NCI-H2171 treated with DMSO at 0.1 percent for 48 hours (cell line): ENCODE data around the gene GPSM1.
"Not testable (repeated sequence)": the region's sequence is repeated elsewhere in the genome, so short reads cannot be mapped to it uniquely, and the experiment has no call there.

Experiments used
- DNase-seq: peaks from one replicate; lab custom pipeline; 2025; lab: John Stamatoyannopoulos, UW

The GPSM1 gene

DNA sequence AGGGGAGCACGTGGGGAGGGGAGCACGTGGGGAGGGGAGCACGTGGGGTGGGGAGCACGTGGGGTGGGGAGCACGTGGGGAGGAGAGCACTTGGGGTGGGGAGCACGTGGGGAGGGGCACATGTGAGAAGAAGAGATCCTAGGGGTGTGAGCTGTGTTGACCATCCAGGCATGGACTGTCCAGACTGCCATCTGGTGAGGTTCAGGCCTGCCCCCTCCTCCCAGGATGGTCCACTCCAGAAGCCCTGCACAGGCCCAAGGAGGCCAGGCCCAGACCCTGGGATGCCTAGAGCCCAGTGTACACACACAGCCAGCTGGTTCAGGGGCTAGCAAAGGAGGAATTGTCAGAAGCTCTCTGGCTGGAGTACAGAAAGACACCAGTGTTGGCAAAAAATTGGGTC is 70.3 kb downstream of the GPSM1 start:
- DNase-seq, result no peak

DNA sequence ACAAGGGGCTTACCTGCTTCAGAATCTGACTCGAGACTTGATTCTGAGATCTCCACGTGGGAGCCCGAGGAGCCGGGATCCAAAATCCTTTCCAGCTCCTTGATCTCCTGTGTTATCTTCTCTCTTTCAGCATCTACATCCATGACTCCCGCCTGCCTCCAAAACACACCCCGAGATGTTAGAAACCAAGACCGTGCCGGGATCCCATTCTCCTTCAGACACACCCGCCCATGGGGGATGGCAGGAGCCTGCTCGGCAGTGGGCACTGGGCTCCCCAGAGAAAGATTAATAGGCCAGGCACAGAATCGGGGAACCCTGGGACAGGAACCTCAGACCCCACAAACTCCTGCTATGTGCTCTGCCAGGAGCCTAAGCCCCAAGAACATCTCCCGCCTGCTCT is 70.9 kb downstream of the GPSM1 start:
- no peak for DNase-seq

DNA sequence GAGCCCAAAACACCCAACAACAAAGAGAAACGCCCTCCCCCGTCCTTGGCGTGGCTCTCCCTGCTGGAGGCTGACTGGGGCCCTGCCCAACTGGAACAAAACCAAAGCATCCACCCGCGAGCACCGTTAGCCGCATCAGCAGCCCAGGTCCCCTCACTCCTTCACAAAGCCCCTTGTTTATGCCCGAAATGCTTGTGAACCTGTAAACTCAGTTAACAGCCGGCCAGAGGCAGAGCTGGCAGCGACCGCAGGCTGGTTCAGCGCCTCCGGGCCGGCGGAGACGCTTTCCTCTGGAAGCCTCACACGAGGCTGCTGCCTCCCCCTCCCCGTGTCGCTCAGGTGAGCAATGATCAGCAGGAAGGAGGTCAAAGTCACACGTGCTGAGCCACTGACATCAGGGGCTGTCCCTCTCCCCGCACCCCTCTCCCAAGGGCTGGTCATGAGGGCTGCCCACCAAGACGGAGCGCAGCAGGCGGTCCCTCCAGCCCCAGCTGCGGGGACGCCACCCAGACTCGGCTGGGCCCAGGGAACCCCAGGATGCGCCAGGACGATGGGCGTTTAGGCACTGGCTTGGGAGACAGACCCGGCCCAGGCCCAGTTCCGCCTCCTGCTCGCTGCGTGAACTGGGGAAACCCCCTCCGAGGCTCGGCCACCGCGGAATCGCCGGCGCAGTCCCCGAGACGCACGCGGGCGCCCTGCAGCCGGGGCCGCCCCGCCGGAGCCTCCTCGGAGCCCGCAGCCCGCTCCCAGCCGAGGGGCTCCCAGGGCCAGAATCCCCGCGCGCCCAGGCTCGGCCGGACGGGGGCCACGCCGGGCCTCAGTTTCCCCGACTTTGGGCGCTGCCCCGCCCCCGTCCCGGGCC is 72.1 kb downstream of the GPSM1 start:
- DNase-seq, result no peak

DNA sequence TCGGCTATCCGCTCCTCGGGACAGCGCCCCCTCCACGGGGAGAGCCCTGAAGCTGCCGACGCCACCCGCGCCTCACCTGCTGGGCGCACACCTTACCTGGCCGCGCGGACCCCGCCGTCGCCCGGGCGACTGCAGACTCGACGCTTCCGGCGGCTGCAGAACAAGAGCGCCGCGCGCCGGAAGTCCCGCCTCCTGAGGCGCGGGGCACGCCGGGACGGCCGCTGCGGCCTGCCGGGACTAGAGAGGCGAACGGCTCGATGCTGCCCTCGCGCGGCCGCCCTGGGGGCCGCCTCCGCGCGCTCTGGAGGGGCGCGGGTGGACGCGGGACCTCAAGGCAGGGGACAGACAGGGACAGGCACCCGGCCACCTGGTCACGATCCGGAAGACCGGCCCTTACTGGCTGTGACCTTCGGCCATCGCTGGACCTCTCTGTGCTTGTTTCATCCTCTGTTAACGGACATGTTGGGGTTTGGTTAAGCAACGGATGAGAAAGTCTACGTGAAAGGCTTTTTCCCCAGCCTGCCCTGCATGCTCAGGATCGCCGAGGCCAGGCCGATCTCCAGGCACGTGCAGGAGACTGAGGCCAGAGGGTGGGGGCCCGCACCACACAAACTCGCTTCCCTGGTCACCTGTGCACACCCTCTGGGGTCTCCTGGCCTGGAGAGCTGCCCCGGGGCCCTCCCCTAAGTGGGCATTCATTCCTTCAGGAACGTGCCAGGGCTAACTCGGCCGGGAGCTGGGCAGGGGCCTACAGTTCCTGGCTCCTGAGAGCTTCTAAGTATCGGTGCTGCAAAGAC is 72.9 kb downstream of the GPSM1 start, which contains the start of gene SNAPC4:
Gene SNAPC4 (minus strand): TSS at position 133 of the 797 bp plus-strand sequence. CDS start 1,742 bp downstream, outside the sequence.
- DNase-seq, result peak; percentile 92

DNA sequence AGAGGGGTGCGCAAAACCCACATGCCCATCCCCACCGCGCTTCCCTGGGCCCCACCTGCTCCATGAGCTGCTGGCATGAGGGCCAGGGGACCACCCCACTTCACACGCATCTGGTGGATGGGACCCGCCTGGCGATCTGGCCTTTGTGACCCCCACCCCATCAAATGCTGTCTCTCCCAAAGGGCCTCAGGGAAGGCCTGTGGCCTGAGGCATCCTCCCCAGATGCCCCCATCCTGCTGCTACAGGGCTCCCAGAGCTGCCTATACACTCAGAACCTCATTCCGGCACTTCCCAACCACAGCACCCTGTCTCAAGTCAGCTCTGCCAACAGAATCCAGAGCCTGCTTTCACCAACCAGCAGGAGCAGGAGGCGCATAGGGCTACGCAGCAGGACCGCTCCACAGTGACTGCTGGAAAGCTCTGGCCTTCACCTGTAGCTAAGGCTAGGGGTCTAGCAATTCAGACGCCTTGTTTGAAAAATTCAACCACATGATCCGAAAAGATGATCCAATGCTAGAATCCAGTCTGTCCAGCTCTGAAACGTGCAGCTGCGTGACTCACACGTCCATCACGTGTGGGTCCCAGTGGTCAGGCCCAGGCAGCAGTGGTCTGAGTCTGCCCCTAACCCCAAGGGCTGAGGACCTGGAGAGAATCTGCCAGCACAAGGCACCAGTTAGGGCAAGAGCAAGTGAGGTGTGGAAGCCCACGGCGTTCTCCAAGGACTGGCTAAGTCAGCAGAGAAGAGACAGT is 74.0 kb downstream of the GPSM1 start:
- no peak for DNase-seq

DNA sequence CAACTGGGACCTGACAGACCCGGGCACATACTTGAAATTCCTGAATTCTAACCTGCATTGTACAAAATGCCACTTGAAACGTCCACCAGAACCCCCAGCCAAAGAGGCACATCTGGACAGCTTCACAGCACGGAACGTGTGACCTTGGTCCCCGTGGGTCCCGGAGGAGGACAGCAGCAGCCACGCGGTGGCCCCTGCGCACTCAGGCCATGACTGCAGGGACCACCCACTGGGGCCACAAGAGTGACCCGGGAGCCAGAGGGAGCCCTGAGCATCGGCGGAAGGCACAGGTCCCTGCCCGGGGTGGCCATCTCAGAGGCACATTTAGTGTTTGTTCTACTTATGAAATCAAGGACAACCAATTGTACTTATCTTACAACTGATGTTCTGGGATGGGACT is 74.7 kb downstream of the GPSM1 start:
- no peak for DNase-seq

DNA sequence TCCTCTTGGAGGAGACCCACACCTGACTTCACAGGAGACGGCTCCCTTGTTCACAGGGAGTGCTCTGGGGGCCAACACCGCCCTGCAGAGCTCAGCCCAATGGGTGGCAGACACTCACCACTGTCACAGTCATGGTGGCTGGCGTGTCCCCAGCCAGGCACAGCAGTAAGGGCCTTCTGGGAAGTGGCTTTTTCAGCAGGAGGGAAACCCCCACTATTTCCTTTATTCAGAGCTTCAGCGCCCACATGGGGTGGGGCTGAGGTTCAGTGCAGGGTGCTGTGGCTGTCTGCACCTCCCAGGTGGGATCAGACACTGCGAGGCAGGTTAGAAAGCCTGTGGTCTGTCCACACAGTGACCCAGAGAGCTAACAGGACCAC is 76.2 kb downstream of the GPSM1 start:
- DNase-seq, result no peak

DNA sequence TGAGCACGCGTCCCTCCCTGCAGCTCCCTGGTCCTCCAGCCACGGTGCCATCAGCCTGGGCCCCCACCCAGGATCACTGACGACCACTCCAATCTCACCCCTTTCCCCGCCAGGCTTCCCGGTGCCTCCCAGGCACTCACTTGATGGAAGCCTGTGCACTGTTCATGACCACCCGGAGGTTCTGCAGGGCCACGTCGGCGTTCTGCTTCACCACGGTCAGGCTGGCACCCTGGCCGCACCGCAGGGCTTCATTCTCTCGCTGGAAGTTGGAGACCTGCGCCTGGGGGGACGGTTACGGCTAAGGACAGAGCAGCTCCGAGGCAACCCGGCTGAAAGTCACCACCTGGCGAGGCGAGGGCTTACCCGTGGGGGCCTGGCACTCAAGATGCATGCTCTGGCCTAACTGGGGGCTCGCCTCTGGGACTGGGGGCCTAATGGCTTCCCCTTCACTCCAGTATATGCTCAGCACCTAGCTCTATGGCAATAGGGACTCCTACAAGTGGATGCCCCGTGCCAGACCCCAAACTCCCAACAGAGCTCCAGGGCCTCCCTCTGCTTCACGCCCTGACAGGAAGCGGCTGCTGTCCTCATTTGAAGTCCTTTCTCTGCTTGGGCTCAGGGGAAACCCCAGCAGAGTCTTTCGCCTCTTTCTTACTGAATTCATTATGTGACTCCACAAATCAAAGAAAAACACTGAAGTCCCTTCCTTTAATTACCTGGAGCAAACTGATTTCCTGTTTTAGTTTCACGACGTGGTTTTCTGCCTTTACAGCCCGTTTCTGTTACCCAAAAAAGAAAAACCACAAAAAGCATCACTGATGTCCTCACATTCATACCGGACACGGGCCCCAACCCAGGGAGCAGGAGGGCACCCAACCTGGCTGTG is 76.8 kb downstream of the GPSM1 start:
- no peak for DNase-seq

DNA sequence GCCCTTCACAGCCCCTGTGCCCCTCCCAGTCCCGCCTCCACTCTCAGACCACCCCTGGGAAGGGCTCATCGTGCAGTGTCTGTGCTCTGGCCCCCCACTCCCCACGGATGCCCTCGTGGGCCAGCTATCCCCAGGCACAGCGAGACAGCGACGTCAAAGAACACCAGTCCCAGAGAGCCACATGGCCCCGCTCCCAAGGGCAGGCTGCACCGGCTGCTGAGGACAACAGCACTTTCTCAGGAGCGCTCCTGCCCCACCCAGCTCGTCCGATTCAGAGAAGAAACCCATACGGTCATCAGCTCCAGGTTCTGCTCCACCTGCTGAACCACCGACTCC is 77.4 kb downstream of the GPSM1 start:
- no peak for DNase-seq

DNA sequence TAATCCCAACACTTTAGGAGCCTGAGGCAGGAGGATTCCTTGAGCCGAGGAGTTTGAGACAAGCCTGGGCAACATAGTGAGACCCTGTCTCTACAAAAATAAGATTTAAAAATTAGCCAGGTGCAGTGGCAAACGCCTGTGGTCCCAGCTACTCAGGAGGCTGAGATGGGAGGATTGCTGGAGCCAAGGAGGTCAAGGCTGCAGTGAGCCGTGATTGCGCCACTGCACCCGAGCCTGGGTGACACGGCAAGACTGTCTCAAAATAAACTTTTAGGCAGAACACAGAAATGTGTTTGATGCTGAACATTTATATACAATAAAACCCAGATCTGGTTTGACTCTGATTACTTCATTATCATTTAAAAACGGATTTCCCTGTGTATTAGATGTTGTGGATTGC is 78.1 kb downstream of the GPSM1 start:
- DNase-seq, result no peak

DNA sequence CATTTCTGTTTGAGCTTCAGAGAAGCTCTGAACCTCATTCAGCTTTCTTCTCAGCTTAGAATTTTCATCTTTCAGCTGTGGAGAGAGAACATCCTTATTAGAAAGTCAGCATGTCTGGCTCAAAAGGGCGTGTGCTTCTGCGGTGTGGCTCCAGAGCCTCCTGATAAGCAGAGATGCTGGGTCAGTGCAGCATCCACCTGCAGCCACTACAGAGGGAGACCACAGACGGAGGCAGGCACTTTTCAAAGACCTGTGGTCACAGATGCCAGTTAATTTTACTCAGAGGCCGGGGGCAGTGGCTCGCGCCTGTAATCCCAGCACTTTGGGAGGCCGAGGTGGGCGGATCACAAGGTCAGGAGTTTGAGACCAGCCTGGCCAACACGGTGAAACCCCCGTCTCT is 78.6 kb downstream of the GPSM1 start:
- not testable (repeated sequence) for DNase-seq

DNA sequence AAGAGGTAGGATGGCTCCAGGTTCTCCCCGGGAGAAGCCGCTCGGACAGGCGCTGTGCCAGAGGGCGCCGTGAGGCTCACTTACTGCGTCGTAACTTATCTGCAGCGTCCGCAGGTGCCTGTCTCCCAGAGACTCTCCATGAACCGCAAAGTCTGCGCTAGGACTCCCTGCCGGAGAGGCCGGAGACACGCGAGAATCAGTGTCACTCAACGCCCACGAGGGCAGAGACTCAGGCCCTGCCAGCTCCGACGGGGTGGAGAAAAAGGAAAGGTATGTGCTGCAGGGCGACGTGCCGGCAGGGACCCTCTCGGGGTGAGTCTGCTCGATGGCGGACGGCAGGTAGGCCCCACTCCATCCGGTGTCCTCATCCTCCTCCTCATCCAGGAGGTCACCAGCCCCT is 79.7 kb downstream of the GPSM1 start:
- not testable (repeated sequence) for DNase-seq

DNA sequence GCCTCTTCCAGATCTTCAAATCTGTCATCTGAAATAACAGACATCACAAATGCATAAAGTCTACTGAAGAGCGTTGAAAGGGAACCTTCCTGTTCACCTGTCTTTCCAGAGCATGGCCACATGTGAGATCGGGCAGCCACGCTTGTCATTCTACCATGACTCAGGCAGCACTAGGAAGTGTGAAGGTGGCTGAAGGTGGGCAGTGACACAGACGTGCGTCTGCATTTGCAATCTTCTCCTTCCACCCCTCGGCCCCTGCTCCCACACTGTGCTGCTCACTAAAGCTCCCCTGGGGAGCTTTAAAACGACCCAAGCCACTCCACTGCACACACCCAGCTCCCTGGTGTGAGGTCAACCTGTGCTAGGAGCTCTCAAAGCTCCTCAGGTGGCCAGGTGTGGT is 80.6 kb downstream of the GPSM1 start:
- DNase-seq, result no peak
